HG02571 (cell line): ENCODE data around the gene ZFAND2A.

Experiments
- ATAC-seq: cut with Tn5 transposase; IDR thresholded peaks from one replicate; pipeline ENCODE4 v1.9.1; 2021; ENCODE audit warnings: mild to moderate bottlenecking, moderate library complexity; ENCODE audit not compliant: unreplicated experiment

ZFAND2A gene

GRCh38 chr7:1110358-1110757 is 49.6 kb downstream of the ZFAND2A start:
- ATAC-seq: no peak

GRCh38 chr7:1109581-1110310 is 50.2 kb downstream of the ZFAND2A start:
- no peak for ATAC-seq

GRCh38 chr7:1108264-1108920 is 51.6 kb downstream of the ZFAND2A start:
- no peak for ATAC-seq

- ATAC-seq: no peak
These were observed 53.1 kb downstream of the ZFAND2A start for GRCh38 chr7:1106793-1107421.

- ATAC-seq: no peak
These were observed 53.8 kb downstream of the ZFAND2A start for GRCh38 chr7:1106063-1106792.

- ATAC-seq: no peak
These were observed 54.8 kb downstream of the ZFAND2A start for GRCh38 chr7:1105189-1105588.

GRCh38 chr7:1104516-1105179 is 55.3 kb downstream of the ZFAND2A start:
- ATAC-seq: no peak

GRCh38 chr7:1103789-1104515 is 56.0 kb downstream of the ZFAND2A start:
- ATAC-seq: no peak

- no peak for ATAC-seq
These were observed 56.8 kb downstream of the ZFAND2A start for GRCh38 chr7:1103009-1103788.
